Common myeloid progenitor, CD34-positive (primary cell): ENCODE measurements around the gene SLC7A7.
"Not testable (repeated sequence)": the region's sequence is repeated elsewhere in the genome, so short reads cannot be mapped to it uniquely, and the experiment has no call there.

Experiments used
- CTCF ChIA-PET: fragments of 350-600 bp; sonication (Branson Sonifier 250); formaldehyde crosslinking; loops from one replicate; lab custom pipeline; 2021; ENCODE audit warnings: antibody characterized with exemption; lab: Charles Lee
- POLR2A ChIA-PET: fragments of 350-600 bp; sonication (Branson Sonifier 250); formaldehyde crosslinking; loops from one replicate; lab custom pipeline; 2021; ENCODE audit warnings: antibody characterized with exemption; lab: Charles Lee
- DNase-seq, 3 donors: peaks; one replicate each; pipeline versions ENCODE4 v3.0.0 to v3.0.0-alpha.2; 2013
- H3K27ac ChIP-seq, 2 experiments: 1 replicate in 1 of 2; 2 replicates in 1 of 2; pipeline ENCODE4 v1.7.0; 2013; ENCODE audit warnings: inconsistent platforms in 2 of 2, low read length in 2 of 2, mild to moderate bottlenecking in 2 of 2, low read depth in 1 of 2, moderate library complexity in 1 of 2; ENCODE audit not compliant: severe bottlenecking in 2 of 2, insufficient read depth in 1 of 2, poor library complexity in 1 of 2
- H3K27me3 ChIP-seq, 5 experiments: replicated peaks in 2 of 5; 1 replicate in 3 of 5; 2 replicates in 2 of 5; pipeline versions ENCODE4 v1.6.1 to v1.7.0; 2013; ENCODE audit warnings: low read length in 4 of 5, mild to moderate bottlenecking in 2 of 5, moderate library complexity in 2 of 5, inconsistent platforms in 1 of 5; ENCODE audit not compliant: insufficient read depth in 5 of 5, control insufficient read depth in 4 of 5
- H3K36me3 ChIP-seq, 4 experiments: 1 replicate in 2 of 4; 2 replicates in 2 of 4; pipeline versions ENCODE4 v1.6.1 to v1.7.0; 2013; ENCODE audit warnings: low read length in 3 of 4, control low read depth in 1 of 4, mild to moderate bottlenecking in 1 of 4; ENCODE audit not compliant: control insufficient read depth in 4 of 4, insufficient read depth in 4 of 4
- H3K4me1 ChIP-seq, 4 experiments: 1 replicate in 3 of 4; 2 replicates in 1 of 4; pipeline versions ENCODE4 v1.6.1 to v1.7.1; 2013; ENCODE audit warnings: low read length in 3 of 4, mild to moderate bottlenecking in 3 of 4, control low read depth in 1 of 4, inconsistent platforms in 1 of 4, moderate library complexity in 1 of 4; ENCODE audit not compliant: control insufficient read depth in 4 of 4, insufficient read depth in 4 of 4; ENCODE audit errors: control extremely low read depth in 1 of 4
- H3K4me3 ChIP-seq, 7 experiments: 1 replicate in 4 of 7; 2 replicates in 3 of 7; pipeline versions ENCODE4 v1.5.1 to v1.7.0; 2013; ENCODE audit warnings: mild to moderate bottlenecking in 7 of 7, low read length in 6 of 7, moderate library complexity in 6 of 7, inconsistent platforms in 2 of 7, low read depth in 2 of 7, control low read depth in 1 of 7; ENCODE audit not compliant: insufficient read depth in 4 of 7, control insufficient read depth in 1 of 7; ENCODE audit errors: extremely low read depth in 1 of 7
- H3K9me3 ChIP-seq, 5 experiments: 1 replicate in 4 of 5; 2 replicates in 1 of 5; pipeline versions ENCODE4 v1.6.1 to v1.7.1; 2013; ENCODE audit warnings: low read length in 4 of 5, mild to moderate bottlenecking in 2 of 5, inconsistent platforms in 1 of 5, low read depth in 1 of 5, moderate library complexity in 1 of 5; ENCODE audit not compliant: control insufficient read depth in 4 of 5, insufficient read depth in 2 of 5; ENCODE audit errors: control extremely low read depth in 1 of 5
- WGBS: methylation state at CpG from one replicate; pipeline ENCODE4 v1.1.5; 2013; ENCODE audit not compliant: insufficient coverage; 5-methylcytosine and 5-hydroxymethylcytosine counted together

The SLC7A7 gene

DNA sequence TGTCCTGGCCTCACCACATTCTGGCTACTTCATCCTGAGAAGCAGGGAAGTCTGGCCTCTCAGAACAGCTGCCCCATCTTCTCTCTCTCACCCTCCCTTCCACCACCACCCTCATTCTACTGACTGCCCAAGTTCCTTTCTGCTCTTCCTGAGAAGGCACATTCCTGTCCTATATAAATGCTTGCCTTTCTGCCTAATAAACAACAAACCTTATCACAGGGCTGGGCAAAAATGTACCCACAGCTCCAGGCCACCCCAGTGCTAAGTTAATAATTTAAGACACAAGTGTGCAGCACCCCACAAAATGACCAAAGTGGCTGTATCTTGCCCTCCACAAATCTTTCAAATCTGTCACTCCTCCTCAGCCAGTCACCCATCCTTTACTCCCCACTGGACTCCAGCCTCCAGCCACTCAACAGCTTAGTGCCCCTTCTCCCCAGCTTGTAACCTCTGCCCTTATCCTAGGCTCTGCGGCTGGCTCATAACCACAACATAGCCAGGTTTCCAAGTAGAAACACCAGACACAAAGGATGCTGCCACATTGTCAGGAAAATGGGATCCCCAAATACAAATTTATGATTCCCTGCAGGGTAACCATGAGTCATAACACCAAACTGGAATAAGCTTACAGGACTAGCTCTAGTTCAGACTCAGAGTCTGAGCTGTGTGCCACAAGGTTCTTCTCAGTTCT is 33.8 kb downstream of the SLC7A7 start:
- Histone ChIP-seq H3K27ac (no peak overlapping the region), H3K27me3 (no peaks in the 10 kb centered on the region), H3K4me3 (no peak overlapping the region), H3K4me1 (peaks cover 0 to 16% (median 2%) of the 10 kb centered on the region in 4 experiments), H3K9me3 (no peaks in the 10 kb centered on the region), H3K36me3 (no peaks in the 10 kb centered on the region)
- 50% methylated on average over 1 of the region's 1 CpG for WGBS
- DNase-seq: no peak
- CTCF ChIA-PET: interaction anchor here (0.9 to 1.2 kb wide), 3 partner anchors 10 to 65 kb away, joined by 3 read pairs; no protein-coding TSS in a partner anchor
- POLR2A ChIA-PET: no interaction called here

- Histone ChIP-seq H3K36me3 (peaks cover 0 to under 1% (median 0%) of the 10 kb centered on the region in 4 experiments), H3K9me3 (no peaks in the 10 kb centered on the region), H3K4me3 (no peak overlapping the region), H3K27me3 (no peaks in the 10 kb centered on the region), H3K4me1 (peaks cover 0 to 16% (median 2%) of the 10 kb centered on the region in 4 experiments), H3K27ac (no peak overlapping the region)
- DNase-seq: no peak
- WGBS: 100% methylated on average over 3 of the region's 5 CpGs
- ChIA-PET CTCF (interaction anchor here (0.9 to 1.2 kb wide), 2 partner anchors 36 to 66 kb away, joined by 3 read pairs; no protein-coding TSS in a partner anchor), POLR2A (no interaction called here)
Measured at GRCh38 chr14:22780941-22781300, 34.3 kb downstream of the SLC7A7 start.

- H3K4me1 ChIP-seq: peaks cover 0 to 16% (median 2%) of the 10 kb centered on the region in 4 experiments
- DNase-seq: no peak
- no peak overlapping the region for H3K27ac ChIP-seq
- H3K36me3 ChIP-seq: peaks cover 0 to 5% (median 0%) of the 10 kb centered on the region in 4 experiments
- 100% methylated on average over 1 of the region's 2 CpGs for WGBS
- H3K27me3 ChIP-seq: no peaks in the 10 kb centered on the region
- ChIA-PET POLR2A (no interaction called here), CTCF (interaction anchor here (0.9 kb wide), 1 partner anchor 37 kb away, joined by 3 read pairs; no protein-coding TSS in a partner anchor)
- H3K9me3 ChIP-seq: no peaks in the 10 kb centered on the region
- no peak overlapping the region for H3K4me3 ChIP-seq
Measured at GRCh38 chr14:22780105-22780679, 35.0 kb downstream of the SLC7A7 start.

- CTCF ChIA-PET: interaction anchor here (1.3 to 1.8 kb wide), 2 partner anchors 76 to 77 kb away, joined by 3 read pairs; no protein-coding TSS in a partner anchor
- peaks cover 0 to 18% (median 9%) of the 10 kb centered on the region in 4 experiments for H3K36me3 ChIP-seq
- H3K27ac ChIP-seq: no peak overlapping the region
- H3K4me3 ChIP-seq: no peak overlapping the region
- H3K27me3 ChIP-seq: no peaks in the 10 kb centered on the region
- POLR2A ChIA-PET: no interaction called here
- no peaks in the 10 kb centered on the region for H3K9me3 ChIP-seq
- peaks cover 0 to 9% (median 0%) of the 10 kb centered on the region in 4 experiments for H3K4me1 ChIP-seq
- no peak for DNase-seq
- 100% methylated on average over 1 of the region's 2 CpGs for WGBS
Measured at GRCh38 chr14:22778084-22778483, 37.2 kb downstream of the SLC7A7 start.

DNA sequence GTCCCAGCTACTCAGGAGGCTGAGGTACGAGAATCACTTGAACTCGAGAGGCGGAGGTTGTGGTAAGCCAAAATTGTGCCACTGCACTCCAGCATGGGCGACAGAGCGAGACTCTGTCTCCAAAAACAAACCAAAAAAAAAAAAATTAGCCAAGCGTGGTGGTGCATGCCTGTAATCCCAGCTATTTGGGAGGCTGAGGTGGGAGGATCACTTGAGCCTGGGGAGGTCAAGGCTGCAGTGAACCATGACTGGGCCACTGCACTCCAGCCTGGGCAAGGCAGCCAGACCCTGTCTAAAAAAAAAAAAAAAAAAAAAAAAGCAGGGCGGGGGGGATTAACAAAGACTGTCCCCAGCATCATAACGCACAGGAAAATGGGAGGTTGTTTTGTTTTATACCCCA is 38.4 kb downstream of the SLC7A7 start:
- CTCF ChIA-PET: interaction anchor here (0.7 kb wide), 1 partner anchor 20 kb away, joined by 3 read pairs; no protein-coding TSS in a partner anchor
- H3K27me3 ChIP-seq, H3K9me3 ChIP-seq, DNase-seq, H3K4me3 ChIP-seq, H3K4me1 ChIP-seq, H3K27ac ChIP-seq, POLR2A ChIA-PET: not testable (repeated sequence)
- H3K36me3 ChIP-seq: peaks cover 0 to 26% (median 12%) of the 10 kb centered on the region in 4 experiments
- no CpG with 5 or more reads among the region's 8 CpGs for WGBS

DNA sequence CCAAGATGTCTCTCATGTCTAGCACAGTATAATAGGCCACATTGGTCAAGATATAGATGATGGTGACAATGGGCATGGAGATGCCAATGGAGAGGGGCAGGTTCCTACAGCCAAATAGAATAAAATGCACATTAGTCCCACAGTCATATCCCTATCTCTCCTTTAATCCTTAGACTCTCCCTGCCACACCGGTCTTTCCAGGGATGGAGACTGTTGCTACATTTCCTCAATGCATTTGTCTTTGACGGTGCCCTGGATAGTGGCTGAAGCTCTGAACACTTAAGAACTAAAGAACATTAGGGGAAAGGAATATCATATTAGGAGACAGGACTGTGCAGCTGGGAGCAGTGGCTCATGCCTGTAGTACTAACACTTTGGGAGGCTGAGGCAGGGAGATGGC is 39.0 kb downstream of the SLC7A7 start:
- H3K9me3 ChIP-seq: no peaks in the 10 kb centered on the region
- no peak for DNase-seq
- H3K4me1 ChIP-seq: peaks cover 0 to 5% (median 0%) of the 10 kb centered on the region in 4 experiments
- H3K36me3 ChIP-seq: peaks cover 0 to 31% (median 17%) of the 10 kb centered on the region in 4 experiments
- no peaks in the 10 kb centered on the region for H3K27me3 ChIP-seq
- H3K4me3 ChIP-seq: no peak overlapping the region
- CTCF ChIA-PET: interaction anchor here (0.8 kb wide), 1 partner anchor 33 kb away, joined by 3 read pairs; no protein-coding TSS in a partner anchor
- WGBS: 100% methylated on average over 2 of the region's 2 CpGs
- no peak overlapping the region for H3K27ac ChIP-seq
- POLR2A ChIA-PET: no interaction called here
